SHP77 treated with DMSO at 0.1 percent for 48 hours (cell line): Measurements from ENCODE around the gene MYL6.

Experiments used
- DNase-seq: peaks from one replicate; lab custom pipeline; 2025; lab: John Stamatoyannopoulos, UW

Gene MYL6

DNA sequence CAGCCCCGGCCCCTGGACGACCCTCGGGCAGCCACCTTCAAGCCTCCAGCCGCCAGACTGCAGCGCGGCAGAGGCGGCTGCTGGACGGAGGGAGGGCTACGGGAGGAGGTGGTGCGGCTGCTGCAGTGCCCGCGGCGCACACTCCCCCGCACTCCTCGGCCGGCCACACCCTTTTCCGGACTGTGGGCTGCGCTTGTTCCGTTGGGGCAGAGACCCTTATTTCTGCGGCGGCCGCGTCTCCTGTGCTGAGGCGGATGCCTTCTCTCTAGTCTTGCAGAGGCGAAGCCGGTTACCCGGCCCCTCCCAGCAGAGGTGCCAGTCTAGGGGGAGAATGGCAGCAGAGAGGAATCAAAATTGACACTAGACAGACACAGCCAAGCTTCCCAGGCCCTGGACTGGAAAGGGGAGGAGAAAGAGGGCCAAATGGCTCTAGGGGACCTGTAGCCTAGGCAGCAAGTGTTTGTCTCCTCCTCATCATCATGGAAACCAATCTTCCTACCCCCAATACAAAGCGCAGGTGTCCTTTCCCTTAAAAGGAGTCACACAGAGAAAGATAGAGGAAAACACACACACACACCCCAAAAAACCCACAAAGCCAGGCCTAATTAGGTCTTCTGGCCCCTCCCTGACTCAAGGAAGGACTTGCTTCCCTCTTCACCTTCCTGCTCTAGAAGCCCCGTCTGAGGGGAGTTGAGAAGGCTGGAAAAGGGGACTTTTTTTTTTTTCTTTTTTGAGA is 28.8 kb upstream of the MYL6 start:
- peak; percentile 31 for DNase-seq

DNA sequence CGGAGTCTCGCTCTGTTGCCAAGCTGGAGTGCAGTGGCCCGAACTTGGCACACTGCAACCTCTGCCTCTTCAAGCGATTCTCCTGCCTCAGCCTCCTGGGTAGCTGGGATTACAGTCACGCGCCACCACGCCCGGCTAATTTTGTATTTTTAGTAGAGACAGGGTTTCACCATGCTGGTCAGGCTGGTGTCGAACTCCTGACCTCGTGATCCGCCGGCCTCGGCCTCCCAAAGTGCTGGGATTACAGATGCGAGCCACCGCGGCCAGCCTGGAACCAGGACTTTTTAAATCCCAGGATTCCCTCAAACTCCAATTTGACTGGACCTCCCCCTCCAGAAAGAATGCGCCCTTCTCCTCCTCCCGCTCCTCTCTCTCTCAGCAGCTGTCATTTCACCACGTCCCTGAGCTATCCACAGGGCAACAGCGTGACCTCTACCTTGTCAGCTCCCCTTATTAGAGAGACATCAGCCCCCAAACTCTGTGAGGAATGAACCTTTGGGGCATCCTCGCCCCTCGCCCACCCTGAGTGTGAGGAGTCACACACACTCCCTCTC is 28.1 kb upstream of the MYL6 start:
- no peak for DNase-seq

DNA sequence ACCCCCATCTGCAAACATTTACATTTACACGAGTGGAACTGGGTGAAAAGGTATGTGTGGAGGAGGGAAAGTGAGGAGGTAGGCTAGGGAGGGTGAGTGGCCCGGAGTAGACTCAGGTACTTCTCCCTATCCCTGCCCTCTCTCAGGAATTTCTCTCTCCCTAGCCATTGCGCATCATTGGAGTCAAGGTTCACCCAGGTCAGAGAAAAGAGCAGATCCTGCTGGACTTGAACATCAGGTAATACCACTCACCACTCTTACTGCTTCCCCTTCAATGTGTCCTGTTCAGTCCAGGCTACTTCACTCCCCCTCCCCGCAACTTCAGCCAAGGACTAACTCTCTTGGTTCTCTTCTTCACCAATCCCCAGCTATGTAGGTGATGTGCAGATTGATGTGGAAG is 27.3 kb upstream of the MYL6 start:
- DNase-seq, result no peak

GRCh38 chr12:56134897-56135296 is 23.3 kb upstream of the MYL6 start:
- no peak for DNase-seq

DNA sequence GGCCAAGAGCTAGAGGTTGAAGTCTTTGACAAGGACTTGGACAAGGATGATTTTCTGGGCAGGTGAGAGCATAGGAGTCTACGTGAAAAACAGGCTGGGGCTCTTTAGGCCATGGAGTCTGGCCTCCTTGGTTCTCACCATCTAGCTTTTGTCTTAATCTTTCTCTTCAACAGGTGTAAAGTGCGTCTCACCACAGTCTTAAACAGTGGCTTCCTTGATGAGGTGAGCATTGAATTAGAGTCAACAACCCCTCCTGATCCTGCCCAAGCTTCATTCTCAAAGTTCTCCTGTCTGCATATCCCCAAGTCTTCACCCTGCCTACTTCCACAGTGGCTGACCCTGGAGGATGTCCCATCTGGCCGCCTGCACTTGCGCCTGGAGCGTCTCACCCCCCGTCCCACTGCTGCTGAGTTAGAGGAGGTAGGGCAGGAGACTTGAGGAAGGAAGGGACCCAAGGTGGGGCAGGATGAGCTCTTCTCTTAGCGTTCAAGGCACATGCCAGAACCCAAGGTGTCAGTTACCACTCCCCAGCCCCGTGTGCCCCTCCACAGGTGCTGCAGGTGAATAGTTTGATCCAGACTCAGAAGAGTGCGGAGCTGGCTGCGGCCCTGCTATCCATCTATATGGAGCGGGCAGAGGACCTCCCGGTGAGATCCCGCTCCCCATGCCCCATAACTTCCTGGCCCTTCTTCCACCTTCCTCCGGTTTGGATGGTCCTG is 20.1 kb upstream of the MYL6 start:
- DNase-seq, result no peak

DNA sequence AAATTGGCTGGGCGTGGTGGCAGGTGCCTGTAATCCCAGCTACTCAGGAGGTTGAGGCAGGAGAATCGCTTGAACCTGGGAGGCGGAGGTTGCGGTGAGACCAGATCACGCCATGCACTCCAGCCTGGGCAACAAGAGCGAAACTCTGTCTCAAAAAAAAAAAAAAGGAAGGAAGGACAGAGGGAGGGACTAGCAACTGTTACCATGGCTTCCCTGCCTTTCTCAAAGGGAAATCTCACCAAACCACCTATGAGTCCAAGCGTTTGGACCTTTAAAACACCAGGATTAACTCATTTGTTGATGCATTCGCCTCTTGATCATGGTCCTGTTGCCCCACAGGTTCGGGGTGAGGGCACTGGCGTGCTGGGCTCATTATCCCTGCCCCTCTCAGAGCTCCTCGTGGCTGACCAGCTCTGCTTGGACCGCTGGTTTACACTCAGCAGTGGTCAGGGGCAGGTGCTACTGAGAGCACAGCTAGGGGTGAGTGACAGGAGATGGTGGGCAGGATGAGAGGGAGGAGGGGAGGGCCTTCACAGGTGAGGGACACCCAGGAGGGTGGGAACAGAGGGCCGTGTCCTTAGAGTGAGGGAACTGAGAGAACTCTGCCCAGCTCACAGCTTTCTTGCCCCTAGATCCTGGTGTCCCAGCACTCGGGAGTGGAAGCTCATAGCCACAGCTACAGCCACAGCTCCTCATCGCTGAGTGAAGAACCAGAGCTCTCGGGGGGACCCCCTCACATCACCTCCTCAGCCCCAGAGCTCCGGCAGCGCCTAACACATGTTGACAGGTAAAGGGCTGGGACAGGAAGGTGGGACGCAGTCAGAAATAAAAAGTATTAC is 16.0 kb upstream of the MYL6 start:
- DNase-seq, result no peak

DNA sequence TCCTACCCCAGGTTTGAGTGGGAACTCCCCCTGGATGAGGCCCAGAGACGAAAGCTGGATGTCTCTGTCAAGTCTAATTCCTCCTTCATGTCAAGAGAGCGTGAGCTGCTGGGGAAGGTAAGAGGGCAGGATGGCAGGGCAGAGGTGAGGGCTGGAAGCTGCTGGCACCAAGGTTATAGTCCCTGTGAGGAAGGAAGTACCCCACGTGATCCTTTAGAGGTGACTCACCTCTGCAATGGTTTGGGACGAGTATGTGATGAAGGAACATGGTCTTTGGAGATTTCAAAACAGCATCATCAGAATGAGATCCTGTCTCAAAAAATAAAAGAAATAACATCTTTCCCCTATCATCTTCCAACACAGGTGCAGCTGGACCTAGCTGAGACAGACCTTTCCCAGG is 14.9 kb upstream of the MYL6 start:
- DNase-seq, result no peak

- no peak for DNase-seq
Observed at GRCh38 chr12:56143870-56144269, 14.3 kb upstream of the MYL6 start.

- no peak for DNase-seq
Observed at GRCh38 chr12:56145217-56145616, 12.9 kb upstream of the MYL6 start.

- no peak for DNase-seq
Observed at GRCh38 chr12:56146492-56147460, 11.4 kb upstream of the MYL6 start.

- no peak for DNase-seq
Observed at GRCh38 chr12:56150563-56150962, 7.6 kb upstream of the MYL6 start.

DNA sequence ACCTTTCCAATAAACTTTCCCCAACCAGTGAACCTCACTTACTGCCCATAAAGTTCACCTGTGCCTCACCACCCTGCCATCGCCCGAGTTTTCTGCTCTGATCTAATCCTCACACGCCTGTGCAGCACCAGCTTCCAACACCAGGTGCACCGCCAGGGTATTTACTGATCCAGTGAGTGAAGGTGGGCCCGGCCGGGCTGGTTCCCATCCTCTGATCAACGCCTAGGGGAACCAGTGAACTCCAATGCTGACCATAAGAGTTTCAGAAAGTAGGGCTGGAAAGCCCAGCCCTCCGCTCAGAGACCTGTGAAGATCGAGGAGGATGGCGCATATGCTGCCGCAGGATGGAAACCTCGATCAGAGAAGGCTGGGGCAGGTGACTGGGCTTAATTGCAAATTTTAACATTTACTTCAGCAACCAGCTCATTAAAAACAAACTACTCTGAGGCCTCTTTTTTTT is 6.5 kb upstream of the MYL6 start:
- peak; percentile 64 for DNase-seq

DNA sequence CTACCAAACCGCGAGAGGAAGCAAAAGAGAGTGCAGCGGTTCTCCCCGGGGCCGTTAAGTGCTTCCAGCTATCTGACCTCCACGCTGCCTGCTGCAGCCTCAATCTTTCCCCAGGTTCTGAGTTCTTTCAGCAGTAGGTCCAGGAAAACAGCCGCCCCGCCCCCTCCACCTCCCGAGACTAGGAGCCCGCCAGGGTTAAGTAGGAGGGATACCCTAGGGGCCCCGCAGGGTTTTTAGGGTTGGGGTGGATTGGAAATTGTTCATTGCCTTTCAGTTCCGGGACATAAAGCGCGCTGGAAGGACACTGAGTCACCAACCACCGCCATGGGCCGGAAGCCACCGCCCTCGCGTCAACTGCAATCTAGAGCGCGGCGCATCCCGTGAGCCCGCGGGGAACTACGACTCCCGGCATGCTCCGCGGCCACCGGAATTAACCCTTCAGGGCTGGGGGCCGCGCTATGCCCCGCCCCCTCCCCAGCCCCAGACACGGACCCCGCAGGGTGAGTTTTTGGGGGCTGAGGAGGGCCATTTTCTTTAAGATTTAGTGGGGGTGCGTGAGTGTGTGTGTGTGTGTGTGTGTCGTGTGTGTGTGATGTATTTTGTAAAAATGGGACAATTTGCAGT is 5.9 kb upstream of the MYL6 start, which contains the start of gene MYL6B:
MYL6B (plus strand) TSS at position 456 of the 624 bp plus-strand sequence. CDS start 1,332 bp downstream, outside the sequence.
- peak; percentile 78 for DNase-seq

DNA sequence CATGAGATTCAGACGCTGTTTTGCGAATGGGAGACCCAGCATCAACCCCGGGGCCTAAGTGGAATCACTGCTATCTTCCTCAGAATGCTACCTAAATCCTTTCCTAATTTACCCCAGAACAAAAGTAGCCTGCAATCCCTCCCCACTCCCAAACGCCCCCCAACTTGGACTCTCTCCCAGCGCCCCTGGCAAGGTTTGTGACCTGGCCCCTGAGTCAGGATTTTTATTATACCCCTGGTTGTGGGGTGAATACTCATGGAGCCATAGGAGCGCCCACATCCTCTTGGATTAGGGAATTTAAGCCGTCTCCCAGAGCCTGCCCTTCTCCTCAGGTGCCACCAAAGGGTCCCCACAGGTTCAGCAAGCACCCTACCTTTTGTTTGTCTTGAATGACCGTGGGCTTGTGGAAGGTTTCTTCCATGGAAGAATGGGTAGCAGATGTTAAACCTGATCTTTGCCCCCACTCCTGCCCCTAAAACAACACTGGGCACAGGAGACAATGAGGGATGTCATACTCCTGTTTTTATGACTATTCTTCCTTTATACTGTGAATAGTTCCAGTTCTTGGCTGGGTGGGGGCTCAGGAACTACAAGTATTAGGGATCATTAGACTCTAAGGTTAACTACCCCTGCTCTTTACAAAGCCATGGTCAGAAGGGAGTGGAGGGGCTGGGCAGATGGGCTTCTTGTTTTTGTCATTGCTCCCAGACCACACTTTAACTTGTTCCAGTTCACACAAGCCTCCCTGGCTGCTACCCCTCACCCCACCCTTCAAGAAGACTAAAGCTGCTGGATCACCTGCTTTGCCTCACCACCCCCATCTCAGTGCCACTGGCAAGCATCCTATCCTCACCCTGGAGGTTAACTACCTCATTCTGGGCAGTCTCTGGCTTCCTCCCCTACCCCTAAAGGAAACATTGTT is 5.1 kb upstream of the MYL6 start:
- no peak for DNase-seq

DNA sequence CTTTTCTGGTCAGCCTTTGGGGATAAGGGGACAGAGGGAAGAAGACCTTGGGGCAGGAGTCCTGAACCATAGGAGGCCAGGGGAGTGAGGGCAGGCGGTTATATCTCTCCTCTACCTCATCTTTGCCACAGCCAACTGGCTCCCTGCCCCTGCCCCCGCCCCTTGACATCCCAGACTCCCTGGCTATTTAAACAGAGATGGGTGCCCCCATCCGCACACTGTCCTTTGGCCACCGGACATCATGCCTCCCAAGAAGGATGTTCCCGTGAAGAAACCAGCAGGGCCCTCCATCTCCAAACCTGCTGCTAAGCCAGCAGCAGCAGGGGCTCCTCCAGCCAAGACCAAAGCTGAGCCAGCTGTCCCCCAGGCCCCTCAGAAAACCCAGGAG is 4.5 kb upstream of the MYL6 start:
- no peak for DNase-seq

GRCh38 chr12:56154246-56154771 is 3.9 kb upstream of the MYL6 start:
- no peak for DNase-seq

DNA sequence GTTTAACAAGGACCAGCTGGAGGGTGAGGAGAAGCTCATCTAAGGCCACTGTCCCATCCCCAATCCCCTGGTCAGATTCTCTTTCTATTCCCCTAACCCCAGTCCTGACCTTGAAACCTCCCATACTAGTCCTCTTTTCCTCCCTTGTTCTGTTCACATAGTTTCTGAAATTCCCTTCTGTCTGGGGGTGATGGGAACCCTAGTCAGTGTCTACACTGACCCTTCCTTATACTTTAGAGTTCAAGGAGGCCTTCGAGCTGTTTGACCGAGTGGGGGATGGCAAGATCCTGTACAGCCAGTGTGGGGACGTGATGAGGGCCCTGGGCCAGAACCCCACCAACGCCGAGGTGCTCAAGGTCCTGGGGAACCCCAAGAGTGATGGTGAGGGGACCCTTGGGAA is 3.3 kb upstream of the MYL6 start:
- no peak for DNase-seq

DNA sequence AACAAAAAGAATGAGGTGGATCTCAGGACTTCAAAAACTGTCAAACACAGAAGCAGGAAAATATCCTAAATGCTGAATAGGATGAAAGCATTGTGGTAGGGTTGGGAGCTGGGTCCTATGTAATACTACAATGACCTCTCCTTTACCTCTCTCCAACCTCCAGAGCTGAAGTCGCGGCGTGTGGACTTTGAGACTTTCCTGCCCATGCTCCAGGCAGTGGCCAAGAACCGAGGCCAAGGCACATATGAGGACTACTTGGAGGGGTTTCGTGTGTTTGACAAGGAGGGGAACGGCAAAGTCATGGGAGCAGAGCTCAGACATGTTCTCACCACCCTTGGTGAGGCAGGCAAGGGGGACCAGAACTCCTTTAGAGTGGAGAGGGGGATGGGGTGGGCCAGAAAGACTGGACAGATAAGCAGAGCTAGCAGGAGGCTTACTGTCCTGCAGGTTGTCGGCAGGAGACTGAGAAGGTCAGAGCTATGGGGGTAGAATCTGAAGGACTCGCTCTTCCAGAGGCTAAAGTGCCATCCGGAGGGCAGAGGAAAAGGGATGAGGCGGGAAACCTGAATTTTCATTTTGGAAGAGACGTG is 2.8 kb upstream of the MYL6 start:
- no peak for DNase-seq
